GM18861 (cell line): ENCODE data around the gene PHF12.
"Not testable (repeated sequence)": the region's sequence is repeated elsewhere in the genome, so short reads cannot be mapped to it uniquely, and the experiment has no call there.

Source experiments
- ATAC-seq: cut with Tn5 transposase; IDR thresholded peaks from one replicate; pipeline ENCODE4 v1.9.1; 2021; ENCODE audit not compliant: unreplicated experiment

The PHF12 gene

GRCh38 chr17:28904800-28905199 lies 46.5 kb downstream of the PHF12 start:
- no peak for ATAC-seq

GRCh38 chr17:28903546-28903841 lies 47.8 kb downstream of the PHF12 start:
- ATAC-seq = not testable (repeated sequence)

- ATAC-seq = peak; percentile 83
These were observed 48.3 kb downstream of the PHF12 start, which contains the start of gene DHRS13 for GRCh38 chr17:28902819-28903545. Gene DHRS13 (minus strand): TSS chr17:28903079. CDS start chr17:28902944, 135 bp downstream.

- peak; percentile 1 for ATAC-seq
These were observed 49.2 kb downstream of the PHF12 start for GRCh38 chr17:28901866-28902818.

- ATAC-seq = no peak
These were observed 50.2 kb downstream of the PHF12 start for GRCh38 chr17:28900986-28901726.

GRCh38 chr17:28899212-28899815 lies 52.0 kb downstream of the PHF12 start:
- no peak for ATAC-seq

GRCh38 chr17:28898527-28898955 lies 52.8 kb downstream of the PHF12 start:
- no peak for ATAC-seq

GRCh38 chr17:28897769-28898526 lies 53.4 kb downstream of the PHF12 start:
- ATAC-seq = no peak

- ATAC-seq = no peak
These were observed 54.2 kb downstream of the PHF12 start, which contains the start of gene FLOT2 for GRCh38 chr17:28896884-28897768. Gene FLOT2 (minus strand): TSS chr17:28897733. CDS start chr17:28897574, 159 bp downstream.

GRCh38 chr17:28896491-28896883 lies 54.8 kb downstream of the PHF12 start:
- no peak for ATAC-seq

GRCh38 chr17:28895794-28896447 lies 55.4 kb downstream of the PHF12 start:
- ATAC-seq = no peak

GRCh38 chr17:28893248-28894183 lies 57.8 kb downstream of the PHF12 start:
- not testable (repeated sequence) for ATAC-seq

GRCh38 chr17:28892024-28892423 lies 59.3 kb downstream of the PHF12 start:
- no peak for ATAC-seq

GRCh38 chr17:28891201-28891600 lies 60.1 kb downstream of the PHF12 start:
- ATAC-seq = no peak

- ATAC-seq = no peak
These were observed 61.3 kb downstream of the PHF12 start for GRCh38 chr17:28889996-28890395.

GRCh38 chr17:28888832-28889231 lies 62.5 kb downstream of the PHF12 start:
- no peak for ATAC-seq

GRCh38 chr17:28887871-28888471 lies 63.3 kb downstream of the PHF12 start:
- peak; percentile 41 for ATAC-seq
